SK-N-SH treated with all-trans-retinoic acid at 6 μM for 48 hours (cell line): ENCODE results near the gene SPINK9.

ENCODE experiments used
- CSDC2 ChIP-seq: fragments of 250-450 bp; sonication (Bioruptor Pico); IDR thresholded peaks from 2 replicates; pipeline ENCODE4 v1.5.0; 2020; ENCODE audit warnings: mild to moderate bottlenecking, moderate library complexity
- ESRRG ChIP-seq: fragments of 250-450 bp; sonication (Bioruptor Pico); IDR thresholded peaks from 2 replicates; pipeline ENCODE4 v1.6.1; 2021; ENCODE audit warnings: mild to moderate bottlenecking
- ISL1 ChIP-seq: fragments of 250-450 bp; sonication (Bioruptor Pico); IDR thresholded peaks from 2 replicates; pipeline ENCODE4 v2.1.2; 2022; ENCODE audit warnings: mild to moderate bottlenecking, moderate library complexity
- TOX ChIP-seq: fragments of 250-450 bp; sonication (Bioruptor Pico); IDR thresholded peaks from 2 replicates; pipeline ENCODE4 v1.8.0; 2021; ENCODE audit warnings: mild to moderate bottlenecking, moderate library complexity, borderline replicate concordance
- ZNF565 ChIP-seq: fragments of 450-650 bp; formaldehyde crosslinking; conservative IDR thresholded peaks from 2 replicates; pipeline ENCODE4 v1.5.0; 2020; ENCODE audit warnings: low read depth, mild to moderate bottlenecking, moderate library complexity

- TF ChIP-seq ESRRG (CRISPR knock-in tag) (no peak), TOX (CRISPR knock-in tag) (no peak), ZNF565 (CRISPR knock-in tag) (no peak), ISL1 (CRISPR knock-in tag) (no peak), CSDC2 (CRISPR knock-in tag) (no peak)
These were observed 53.3 kb downstream of the SPINK9 start for GRCh38 chr5:148388696-148389095.
